Ectodermal cell (in vitro differentiated cells): ENCODE data around the gene GDE1.

Experiments used
- H3K27ac ChIP-seq: 2 replicates; pipeline ENCODE4 v1.7.0; 2013; ENCODE audit warnings: mild to moderate bottlenecking, low read depth, low read length; ENCODE audit not compliant: insufficient read depth, poor library complexity, severe bottlenecking
- H3K27me3 ChIP-seq: 2 replicates; pipeline ENCODE4 v1.7.0; 2013; ENCODE audit warnings: mild to moderate bottlenecking, low read length; ENCODE audit not compliant: insufficient read depth, control insufficient read depth, poor library complexity, severe bottlenecking
- H3K36me3 ChIP-seq: one replicate; pipeline ENCODE4 v1.7.0; 2013; ENCODE audit warnings: low read length; ENCODE audit not compliant: control insufficient read depth, insufficient read depth
- H3K4me1 ChIP-seq: one replicate; pipeline ENCODE4 v1.7.0; 2013; ENCODE audit warnings: low read length; ENCODE audit not compliant: control insufficient read depth, insufficient read depth
- H3K4me3 ChIP-seq: 2 replicates; pipeline ENCODE4 v1.7.0; 2013; ENCODE audit warnings: low read depth, low read length, control low read depth; ENCODE audit not compliant: insufficient read depth
- H3K9me3 ChIP-seq: 2 replicates; pipeline ENCODE4 v1.7.0; 2013; ENCODE audit warnings: mild to moderate bottlenecking, low read length, moderate library complexity; ENCODE audit not compliant: control insufficient read depth
- WGBS, 2 experiments: methylation state at CpG; one replicate each; pipeline ENCODE4 v1.1.7; 2013; ENCODE audit warnings: missing lambda C conversion rate in 2 of 2; 5-methylcytosine and 5-hydroxymethylcytosine counted together

Gene GDE1

GRCh38 chr16:19523559-19524355, 1.9 kb upstream of the GDE1 start, which contains the start of gene CCP110:
TSS of gene CCP110 (plus strand) at chr16:19523942. CDS start at chr16:19527882, 3,940 bp downstream.
- Histone ChIP-seq H3K9me3 (no peaks in the 10 kb centered on the region), H3K36me3 (peaks cover 11% of the 10 kb centered on the region), H3K27me3 (no peaks in the 10 kb centered on the region), H3K4me3 (peak within 1 kb of the TSS; percentile 70), H3K27ac (peak within 1 kb of the TSS; percentile 28), H3K4me1 (peaks cover 11% of the 10 kb centered on the region)
- WGBS, 2 experiments = 2% methylated on average over 51 of the region's 51 CpGs

- Histone ChIP-seq H3K9me3 (no peaks in the 10 kb centered on the region), H3K27me3 (no peaks in the 10 kb centered on the region), H3K4me1 (peaks cover 11% of the 10 kb centered on the region), H3K27ac (no peak overlapping the region), H3K4me3 (no peak overlapping the region), H3K36me3 (peaks cover 5% of the 10 kb centered on the region)
- 83 to 84% methylated on average over 18 of the region's 18 CpGs for WGBS, 2 experiments
Observed at GRCh38 chr16:19523184-19523558, 1.3 kb upstream of the GDE1 start.

GRCh38 chr16:19522760-19523159, 862 bp upstream of the GDE1 start:
- Histone ChIP-seq H3K27ac (no peak overlapping the region), H3K36me3 (peaks cover under 1% of the 10 kb centered on the region), H3K27me3 (no peaks in the 10 kb centered on the region), H3K4me1 (peaks cover 11% of the 10 kb centered on the region), H3K4me3 (no peak overlapping the region), H3K9me3 (no peaks in the 10 kb centered on the region)
- WGBS, 2 experiments = 79 to 92% methylated on average over 2 of the region's 2 CpGs

GRCh38 chr16:19522397-19522732, 467 bp upstream of the GDE1 start:
- Histone ChIP-seq H3K4me1 (peaks cover 11% of the 10 kb centered on the region), H3K9me3 (no peaks in the 10 kb centered on the region), H3K36me3 (no peaks in the 10 kb centered on the region), H3K27me3 (no peaks in the 10 kb centered on the region), H3K4me3 (peak overlapping the region; percentile 79), H3K27ac (no peak overlapping the region)
- 53 to 59% methylated on average over 5 of the region's 5 CpGs for WGBS, 2 experiments

- no peaks in the 10 kb centered on the region for H3K27me3 ChIP-seq
Observed at GRCh38 chr16:19520861-19521331, 1.0 kb downstream of the GDE1 start.

GRCh38 chr16:19518388-19518787, 3.5 kb downstream of the GDE1 start:
- H3K4me1 ChIP-seq = peaks cover 11% of the 10 kb centered on the region
- no peaks in the 10 kb centered on the region for H3K27me3 ChIP-seq
- 86 to 95% methylated on average over 1 to 2 of the region's 2 CpGs for WGBS, 2 experiments
- no peak overlapping the region for H3K4me3 ChIP-seq
- H3K27ac ChIP-seq = no peak overlapping the region
- peaks cover 10% of the 10 kb centered on the region for H3K36me3 ChIP-seq
- no peaks in the 10 kb centered on the region for H3K9me3 ChIP-seq

More at GRCh38 chr16:19520861-19521331, 1.0 kb downstream of the GDE1 start:
- 28 to 32% methylated on average over 8 of the region's 8 CpGs for WGBS, 2 experiments
- H3K36me3 ChIP-seq = peaks cover under 1% of the 10 kb centered on the region
- H3K27ac ChIP-seq = no peak overlapping the region
- H3K4me1 ChIP-seq = peaks cover 11% of the 10 kb centered on the region
- no peaks in the 10 kb centered on the region for H3K9me3 ChIP-seq
- peak overlapping the region; percentile 79 for H3K4me3 ChIP-seq

GRCh38 chr16:19517424-19518089, 4.3 kb downstream of the GDE1 start:
- H3K27me3 ChIP-seq = no peaks in the 10 kb centered on the region
- 91 to 92% methylated on average over 7 to 8 of the region's 8 CpGs for WGBS, 2 experiments
- H3K4me3 ChIP-seq = no peak overlapping the region
- H3K4me1 ChIP-seq = peaks cover 11% of the 10 kb centered on the region
- H3K27ac ChIP-seq = no peak overlapping the region
- H3K36me3 ChIP-seq = peaks cover 10% of the 10 kb centered on the region
- no peaks in the 10 kb centered on the region for H3K9me3 ChIP-seq

- Histone ChIP-seq H3K36me3 (peaks cover 10% of the 10 kb centered on the region), H3K9me3 (no peaks in the 10 kb centered on the region), H3K4me3 (no peak overlapping the region), H3K27ac (no peak overlapping the region), H3K4me1 (peaks cover 5% of the 10 kb centered on the region), H3K27me3 (no peaks in the 10 kb centered on the region)
- WGBS, 2 experiments = 91% methylated on average over 2 of the region's 2 CpGs; no CpG with 5 or more reads in 1 of the 2 experiments
Observed at GRCh38 chr16:19515757-19516156, 6.1 kb downstream of the GDE1 start.

GRCh38 chr16:19513377-19514053, 8.4 kb downstream of the GDE1 start:
- Histone ChIP-seq H3K4me3 (no peak overlapping the region), H3K9me3 (no peaks in the 10 kb centered on the region), H3K4me1 (no peaks in the 10 kb centered on the region), H3K36me3 (peaks cover 16% of the 10 kb centered on the region), H3K27me3 (no peaks in the 10 kb centered on the region), H3K27ac (no peak overlapping the region)
- WGBS, 2 experiments = 98 to 100% methylated on average over 1 to 2 of the region's 4 CpGs

GRCh38 chr16:19512297-19512696, 9.6 kb downstream of the GDE1 start:
- Histone ChIP-seq H3K4me1 (no peaks in the 10 kb centered on the region), H3K27me3 (no peaks in the 10 kb centered on the region), H3K36me3 (peaks cover 16% of the 10 kb centered on the region), H3K9me3 (no peaks in the 10 kb centered on the region), H3K27ac (no peak overlapping the region), H3K4me3 (no peak overlapping the region)
